Body of pancreas (tissue), 4 donors: ENCODE data around the gene TNRC18. TPM values are rescaled to one million over a fixed set of nuclear protein-coding genes. Genes with fewer than 3 reads are reported as not detected.
A peak's percentile ranks its signal among the peaks of the same experiment; 100 is the strongest.

Experiments
- ATAC-seq: fragments of 150-250 bp; one replicate; pipeline ENCODE4 v1.9.1; 2016
- DNase-seq, 4 donors: peaks; one replicate each; pipeline ENCODE4 v3.0.0-alpha.2; 2019
- H3K27ac ChIP-seq, 4 donors: fragments of 200-600 bp; sonication (generic); 1 replicate in 3 of 4; 2 replicates in 1 of 4; pipeline versions ENCODE4 v1.5.1 to v1.6.1; 2016 to 2019; ENCODE audit warnings: mild to moderate bottlenecking in 1 of 4, mixed read lengths in 1 of 4, moderate library complexity in 1 of 4
- H3K27me3 ChIP-seq, 2 donors: fragments of 200-600 bp; sonication (generic); one replicate each; pipeline ENCODE4 v1.6.0; 2016; ENCODE audit warnings: mild to moderate bottlenecking in 1 of 2
- H3K36me3 ChIP-seq, 2 donors: fragments of 200-600 bp; sonication (generic); replicated peaks in 1 of 2; 2 replicates each; pipeline ENCODE4 v1.5.1; 2016; ENCODE audit warnings: low read depth in 2 of 2; ENCODE audit not compliant: insufficient read depth in 1 of 2
- H3K4me1 ChIP-seq: fragments of 200-600 bp; sonication (generic); one replicate; pipeline ENCODE4 v1.6.0; 2016
- H3K4me3 ChIP-seq, 2 donors: fragments of 200-600 bp; sonication (generic); 1 replicate in 1 of 2; 2 replicates in 1 of 2; pipeline ENCODE4 v1.5.1; 2016 to 2019
- H3K9me3 ChIP-seq, 3 donors: fragments of 200-600 bp; sonication (generic); 1 replicate in 2 of 3; 2 replicates in 1 of 3; pipeline ENCODE4 v1.5.1; 2016
- CTCF ChIP-seq, 7 experiments: fragments of 450-650 bp in 4 of 7; fragments of 200-600 bp in 3 of 7; sonication (generic) in 3 of 7; IDR thresholded peaks; one replicate each; pipeline ENCODE4 v1.5.1; 2016 to 2019; ENCODE audit warnings: antibody characterized with exemption in 7 of 7
- POLR2A ChIP-seq, 3 donors: fragments of 450-650 bp; IDR thresholded peaks; one replicate each; pipeline ENCODE4 v1.6.1; 2016; ENCODE audit warnings: antibody characterized with exemption in 3 of 3, mild to moderate bottlenecking in 2 of 3
- WGBS, 2 donors: methylation state at CpG; one replicate each; pipeline ENCODE4 v1.1.5; 2017; 5-methylcytosine and 5-hydroxymethylcytosine counted together
- intact Hi-C: fragments of 100-400 bp; cut with DNase I; formaldehyde crosslinking; loops from one replicate; pipeline ENCODE4 v1.15.1; 2023
- total RNA-seq, 2 donors: library from RNA; depleted of rRNA; stranded (reverse); fragments of >200 nt; gene quantifications; one replicate each; pipeline ENCODE4 v1.1.0, GENCODE V29; 2016

TNRC18 gene
- total RNA-seq, 2 donors from 2014 or later, result 87.9 to 201 TPM

- no peak overlapping the region for H3K27ac ChIP-seq
- intact Hi-C loops, result no loop called here
- H3K4me1 ChIP-seq, result no peaks in the 10 kb centered on the region
- no peak for ATAC-seq
- no peaks in the 10 kb centered on the region for H3K9me3 ChIP-seq
- DNase-seq, result no peak
- 60 to 87% methylated on average over 1 to 15 of the region's 18 CpGs for WGBS, 2 donors
- H3K27me3 ChIP-seq, result no peaks in the 10 kb centered on the region
- no peak overlapping the region for H3K4me3 ChIP-seq
- TF ChIP-seq POLR2A (IDR thresholded peaks at IDR 0.05) (no peak), CTCF (IDR thresholded peaks at IDR 0.05) (no peak)
- H3K36me3 ChIP-seq, result peaks cover 0 to 5% of the 10 kb centered on the region in 2 donors
Measured at GRCh38 chr7:5303061-5303460, 120.6 kb downstream of the TNRC18 start.

DNA sequence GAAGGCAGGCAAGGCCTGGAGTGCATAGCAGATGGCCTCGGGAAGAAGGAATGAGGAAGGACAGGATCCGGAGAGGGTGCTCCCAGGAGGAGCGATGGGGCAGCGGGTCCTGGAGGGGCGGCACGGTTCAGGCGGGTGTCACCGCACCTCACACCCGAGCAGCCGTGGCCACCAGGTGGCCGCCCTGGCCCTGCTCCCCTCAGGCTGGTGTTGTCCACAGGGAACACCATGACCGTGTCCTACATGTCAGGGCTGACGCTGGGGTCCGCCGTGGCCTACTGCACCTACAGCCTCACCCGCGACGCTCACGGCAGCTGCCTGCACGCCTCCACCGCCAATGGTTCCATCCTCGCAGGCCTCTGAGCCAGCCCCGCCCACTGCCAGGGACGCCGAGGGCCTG, 121.1 kb downstream of the TNRC18 start:
- no peak overlapping the region for H3K4me3 ChIP-seq
- peak in 1 of 7 experiments; percentile 24 for TF ChIP-seq CTCF (IDR thresholded peaks at IDR 0.05)
- no peak for TF ChIP-seq POLR2A (IDR thresholded peaks at IDR 0.05)
- H3K27me3 ChIP-seq, result no peaks in the 10 kb centered on the region
- intact Hi-C loops, result no loop called here
- no peak overlapping the region for H3K27ac ChIP-seq
- no peak for DNase-seq
- peak; percentile 27 for ATAC-seq
- peaks cover 0 to under 1% of the 10 kb centered on the region in 2 donors for H3K36me3 ChIP-seq
- no peaks in the 10 kb centered on the region for H3K4me1 ChIP-seq
- no peaks in the 10 kb centered on the region for H3K9me3 ChIP-seq
- WGBS, 2 donors, result 70 to 79% methylated on average over 13 to 22 of the region's 25 CpGs

- WGBS, 2 donors, result 84 to 89% methylated on average over 5 to 21 of the region's 24 CpGs
- ATAC-seq, result no peak
Measured at GRCh38 chr7:5300366-5300765, 123.3 kb downstream of the TNRC18 start.

DNA sequence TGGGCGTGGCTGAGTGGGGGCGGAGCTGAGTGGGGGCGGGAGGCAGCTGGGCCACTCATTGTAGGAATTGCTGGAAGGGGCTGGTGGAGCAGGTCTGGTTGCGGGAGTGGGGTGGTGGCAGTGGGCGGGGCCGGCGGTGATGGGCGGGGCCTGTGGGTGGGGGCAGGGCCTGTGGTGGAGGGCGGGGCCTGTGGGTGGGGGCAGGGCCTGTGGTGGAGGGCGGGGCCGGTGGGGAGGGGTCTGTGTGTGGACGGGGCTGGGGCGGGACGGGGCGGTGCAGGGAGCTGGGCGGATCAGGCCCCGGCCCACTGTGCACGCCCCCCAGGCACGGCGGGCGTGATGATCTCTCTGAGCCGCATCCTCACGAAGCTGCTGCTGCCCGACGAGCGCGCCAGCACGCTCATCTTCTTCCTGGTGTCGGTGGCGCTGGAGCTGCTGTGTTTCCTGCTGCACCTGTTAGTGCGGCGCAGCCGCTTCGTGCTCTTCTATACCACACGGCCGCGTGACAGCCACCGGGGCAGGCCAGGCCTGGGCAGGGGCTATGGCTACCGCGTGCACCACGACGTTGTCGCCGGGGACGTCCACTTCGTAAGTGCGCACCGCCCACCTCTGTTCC, 126.9 kb downstream of the TNRC18 start:
- TF ChIP-seq CTCF (IDR thresholded peaks at IDR 0.05), result no peak
- no peak for TF ChIP-seq POLR2A (IDR thresholded peaks at IDR 0.05)
- no peak overlapping the region for H3K4me3 ChIP-seq
- ATAC-seq (no peak), DNase-seq (no peak)
- H3K36me3 ChIP-seq, result no peaks in the 10 kb centered on the region
- no peaks in the 10 kb centered on the region for H3K4me1 ChIP-seq
- 73 to 77% methylated on average over 10 to 20 of the region's 48 CpGs for WGBS, 2 donors
- no peaks in the 10 kb centered on the region for H3K27me3 ChIP-seq
- no peak overlapping the region for H3K27ac ChIP-seq
- intact Hi-C loops, result no loop called here
- H3K9me3 ChIP-seq, result no peaks in the 10 kb centered on the region

More at GRCh38 chr7:5300366-5300765, 123.3 kb downstream of the TNRC18 start:
- H3K36me3 ChIP-seq, result no peaks in the 10 kb centered on the region
- no peak overlapping the region for H3K27ac ChIP-seq
- H3K4me1 ChIP-seq, result no peaks in the 10 kb centered on the region
- no peaks in the 10 kb centered on the region for H3K9me3 ChIP-seq
- TF ChIP-seq CTCF (IDR thresholded peaks at IDR 0.05) (no peak), POLR2A (IDR thresholded peaks at IDR 0.05) (no peak)
- intact Hi-C loops, result no loop called here
- H3K27me3 ChIP-seq, result no peaks in the 10 kb centered on the region
- no peak for DNase-seq
- no peak overlapping the region for H3K4me3 ChIP-seq

DNA sequence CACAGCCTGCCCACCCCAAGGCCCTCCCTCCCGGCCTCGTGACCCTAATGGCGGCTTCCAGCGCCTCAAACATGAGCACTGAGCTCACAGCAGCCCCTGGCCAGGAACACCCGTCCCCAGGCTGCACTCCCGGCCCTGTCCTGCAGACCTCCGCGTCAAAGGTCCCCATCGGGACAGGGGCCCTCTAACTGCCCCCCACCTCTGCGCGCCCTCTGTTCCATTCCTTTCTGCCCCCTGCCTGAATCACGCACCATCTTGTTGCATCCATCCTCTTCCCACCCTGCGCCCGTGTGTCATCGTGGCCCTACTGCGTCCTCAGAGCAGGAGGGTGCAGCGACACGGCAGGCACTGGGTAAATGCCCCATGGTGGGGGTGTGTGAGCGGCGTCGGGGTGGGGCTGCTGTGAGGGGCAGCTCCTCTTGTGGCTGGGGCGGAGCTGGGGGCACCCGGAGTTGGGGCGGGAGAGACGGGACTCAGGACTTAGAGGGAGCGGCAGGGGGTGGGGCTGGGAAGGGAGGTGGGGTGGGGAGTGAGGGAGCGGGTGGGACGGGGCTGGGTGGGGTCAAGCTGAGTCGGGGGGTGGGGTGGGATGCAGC, 127.5 kb downstream of the TNRC18 start:
- intact Hi-C loops, result no loop called here
- Histone ChIP-seq H3K27me3 (no peaks in the 10 kb centered on the region), H3K9me3 (no peaks in the 10 kb centered on the region), H3K4me1 (no peaks in the 10 kb centered on the region), H3K36me3 (no peaks in the 10 kb centered on the region), H3K27ac (no peak overlapping the region), H3K4me3 (no peak overlapping the region)
- ATAC-seq (no peak), DNase-seq (no peak)
- TF ChIP-seq POLR2A (IDR thresholded peaks at IDR 0.05), result no peak
- TF ChIP-seq CTCF (IDR thresholded peaks at IDR 0.05), result no peak
- 68 to 78% methylated on average over 16 to 24 of the region's 29 CpGs for WGBS, 2 donors
